K562 (cell line): ENCODE results near the gene PPP1R13L. TPM values are rescaled to one million over a fixed set of nuclear protein-coding genes. Genes with fewer than 3 reads are reported as not detected.

ENCODE experiments used
- ATF1 ChIP-seq, 2 experiments: fragments of 450-650 bp in 1 of 2; IDR thresholded peaks; 2 replicates each; pipeline ENCODE4 v1.6.1; 2016; ENCODE audit warnings: missing compliant biosample characterization in 1 of 2, missing genetic modification characterization in 1 of 2
- CHD7 ChIP-seq: fragments of 200-600 bp; sonication (generic); IDR thresholded peaks from one replicate; pipeline ENCODE4 v1.6.1; 2012; ENCODE audit warnings: mild to moderate bottlenecking, low read depth, low read length, inconsistent platforms
- GTF2B ChIP-seq: IDR thresholded peaks from 2 replicates; pipeline ENCODE4 v1.6.1; 2011; ENCODE audit not compliant: insufficient read length; ENCODE audit errors: extremely low read depth
- HMGN3 ChIP-seq: IDR thresholded peaks from 2 replicates; pipeline ENCODE4 v1.6.1; 2011; ENCODE audit warnings: borderline replicate concordance, low read depth, mild to moderate bottlenecking, mixed read lengths, low read length; ENCODE audit not compliant: insufficient read length; ENCODE audit errors: extremely low read depth
- HMGXB4 ChIP-seq: sonication (generic); formaldehyde crosslinking; IDR thresholded peaks from 2 replicates; pipeline ENCODE4 v1.8.1; 2023; ENCODE audit warnings: mild to moderate bottlenecking, missing genetic modification reagents
- MEF2A ChIP-seq: IDR thresholded peaks from 2 replicates; pipeline ENCODE4 v1.6.1; 2011; ENCODE audit warnings: low read depth, mild to moderate bottlenecking, low read length, moderate library complexity; ENCODE audit not compliant: control insufficient read depth
- PATZ1 ChIP-seq: fragments of 250-450 bp; sonication (Bioruptor Pico); IDR thresholded peaks from 2 replicates; pipeline ENCODE4 v1.5.0; 2020; ENCODE audit warnings: mild to moderate bottlenecking, borderline replicate concordance
- SNRNP70 ChIP-seq: fragments of 200-400 bp; formaldehyde crosslinking; optimal IDR thresholded peaks from 2 replicates; pipeline ENCODE3; 2017; ENCODE audit warnings: low read depth, low read length
- polyA plus RNA-seq, 8 experiments: library from polyadenylated mRNA; depleted of rRNA in 4 of 8; stranded (reverse) in 5 of 8; unstranded in 3 of 8; fragments of >200 nt; fragmentation: Nextera tagmentation in 2 of 8; fragmentation: Illumina TruSeq in 1 of 8; extraction: Ambion mirVana in 2 of 8; extraction: Trizol in 1 of 8; gene quantifications; 2 replicates each; pipeline versions ENCODE4 v1.2.1 to v1.2.3, GENCODE V29; 2011 to 2014; ENCODE audit warnings: inconsistent platforms in 1 of 8, missing spikeins in 1 of 8
- total RNA-seq, 7 experiments: library from RNA; depleted of rRNA in 6 of 7; stranded (reverse); fragments of >200 nt in 6 of 7; fragmentation: Illumina TruSeq in 2 of 7; extraction: Trizol in 2 of 7; gene quantifications; 2 replicates each; pipeline versions ENCODE4 v1.2.1 to v1.2.3, GENCODE V29; 2011 to 2021; ENCODE audit warnings: low replicate concordance in 1 of 7

The PPP1R13L gene
- total and polyA plus RNA-seq, 9 of the 15 experiments (the other 6 are each of a cell fraction or from before 2014, with no cell fraction given) = 0.32 to 6.7 (median 2.0) TPM

- TF ChIP-seq HMGN3 (peak; percentile 71), MEF2A (peak; percentile 78; the same call in 1 of the 2 replicates), SNRNP70 (no peak), GTF2B (no peak), CHD7 (no peak), ATF1 (CRISPR knock-in tag; IDR thresholded peaks at IDR 0.05) (no peak), ATF1 (tag; IDR thresholded peaks at IDR 0.05) (peak; percentile 73), PATZ1 (CRISPR knock-in tag) (no peak), HMGXB4 (CRISPR knock-in tag) (peak; percentile 90; the same call in 1 of the 2 replicates)
These were observed 23.7 kb upstream of the PPP1R13L start (continued) for GRCh38 chr19:45428384-45429231.
